Activated naive CD4-positive, alpha-beta T cell treated with anti-CD3 and anti-CD28 coated beads for 36 hours (primary cell): ENCODE measurements around the gene EDRF1. TPM values are rescaled to one million over a fixed set of nuclear protein-coding genes. Genes with fewer than 3 reads are reported as not detected.

Source experiments
- CTCF ChIA-PET: fragments of 350-600 bp; sonication (Branson Sonifier 250); formaldehyde crosslinking; loops from one replicate; lab custom pipeline; 2021; ENCODE audit warnings: antibody characterized with exemption; lab: Charles Lee
- DNase-seq: peaks from one replicate; pipeline ENCODE4 v3.0.0-alpha.2; 2020
- H3K27ac Mint-ChIP-seq: one replicate; pipeline ENCODE4 v1.8.0; 2021; ENCODE audit warnings: mild to moderate bottlenecking, mixed read lengths
- H3K27me3 Mint-ChIP-seq: one replicate; pipeline ENCODE4 v1.8.0; 2021; ENCODE audit warnings: low read depth, mixed read lengths
- H3K36me3 Mint-ChIP-seq: one replicate; pipeline ENCODE4 v1.8.0; 2021; ENCODE audit warnings: low read depth, mixed read lengths
- H3K4me1 Mint-ChIP-seq: one replicate; pipeline ENCODE4 v1.8.0; 2021; ENCODE audit warnings: low read depth, mixed read lengths
- H3K4me3 Mint-ChIP-seq: one replicate; pipeline ENCODE4 v1.8.0; 2021; ENCODE audit warnings: mild to moderate bottlenecking, moderate library complexity, mixed read lengths
- H3K9me3 Mint-ChIP-seq: one replicate; pipeline ENCODE4 v1.8.0; 2021; ENCODE audit warnings: mixed read lengths
- intact Hi-C: fragments of 100-400 bp; cut with micrococcal nuclease; formaldehyde crosslinking; loops from one replicate; pipeline ENCODE4 v1.15.1; 2023
- total RNA-seq, 2 experiments: library from RNA; stranded (reverse); gene quantifications; one replicate each; pipeline ENCODE4 v1.2.3, GENCODE V29; 2021

The EDRF1 gene
- total RNA-seq, 2 experiments from 2014 or later = 24.0 to 25.0 TPM

DNA sequence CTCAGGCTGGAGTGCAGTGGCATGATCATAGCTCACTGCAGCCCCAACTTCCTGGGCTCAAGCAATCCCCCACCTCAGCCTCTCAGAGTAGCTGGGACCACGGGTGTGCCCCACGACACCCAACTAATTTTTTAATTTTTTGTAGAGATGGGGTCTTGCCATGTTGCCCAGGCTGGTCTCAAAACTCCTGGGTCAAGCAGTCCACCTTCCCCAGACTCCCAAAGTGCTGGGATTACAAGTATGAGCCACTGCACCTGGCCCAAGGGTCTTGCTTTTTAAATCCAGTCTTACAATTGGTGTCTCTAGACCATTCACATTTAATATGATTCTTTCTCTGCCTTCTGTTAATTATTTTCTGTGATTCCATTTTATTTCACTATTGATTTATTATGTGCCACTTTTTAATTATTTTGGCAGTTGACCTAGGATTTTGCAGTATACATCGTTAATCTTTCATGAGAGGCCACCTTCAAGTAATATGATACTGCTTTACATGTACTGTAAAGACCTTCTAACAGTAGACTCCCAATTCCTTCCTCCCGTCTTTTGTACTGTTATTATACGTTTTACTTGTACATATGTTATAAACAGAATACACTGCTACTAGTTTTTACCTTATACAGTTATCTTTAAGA is 37.5 kb downstream of the EDRF1 start:
- Mint-ChIP-seq H3K27ac (no peak overlapping the region), H3K27me3 (no peaks in the 10 kb centered on the region), H3K4me3 (no peak overlapping the region), H3K9me3 (no peaks in the 10 kb centered on the region), H3K36me3 (peaks cover 50% of the 10 kb centered on the region), H3K4me1 (peaks cover 2% of the 10 kb centered on the region)
- intact Hi-C loops = no loop called here
- CTCF ChIA-PET = no interaction called here
- DNase-seq = no peak

DNA sequence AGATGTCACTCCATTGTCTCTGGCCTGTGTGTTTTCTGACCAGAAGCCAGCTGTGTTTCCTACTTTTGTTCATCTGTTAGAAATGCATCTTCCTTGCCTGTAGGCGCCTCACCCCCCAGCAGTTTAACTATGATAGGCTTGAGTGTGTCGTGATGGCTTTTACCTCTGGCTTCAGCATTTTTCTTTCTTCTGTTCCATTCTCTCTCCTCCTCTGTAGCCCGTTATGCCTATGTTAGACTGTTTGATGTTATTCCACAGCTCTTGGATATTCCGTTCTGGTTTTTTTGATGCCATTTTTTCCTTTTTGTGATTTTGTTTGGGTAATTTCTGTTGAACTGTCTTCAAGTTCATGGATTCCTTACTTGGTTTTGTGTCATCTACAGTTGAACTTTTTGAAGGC is 38.2 kb downstream of the EDRF1 start:
- Mint-ChIP-seq H3K27ac (no peak overlapping the region), H3K9me3 (no peaks in the 10 kb centered on the region), H3K27me3 (no peaks in the 10 kb centered on the region), H3K4me1 (peaks cover 2% of the 10 kb centered on the region), H3K36me3 (peaks cover 46% of the 10 kb centered on the region), H3K4me3 (no peak overlapping the region)
- DNase-seq = no peak
- intact Hi-C loops = no loop called here
- CTCF ChIA-PET = interaction anchor here (0.5 kb wide), 1 partner anchor 104 kb away, joined by 5 read pairs; no protein-coding TSS in a partner anchor

DNA sequence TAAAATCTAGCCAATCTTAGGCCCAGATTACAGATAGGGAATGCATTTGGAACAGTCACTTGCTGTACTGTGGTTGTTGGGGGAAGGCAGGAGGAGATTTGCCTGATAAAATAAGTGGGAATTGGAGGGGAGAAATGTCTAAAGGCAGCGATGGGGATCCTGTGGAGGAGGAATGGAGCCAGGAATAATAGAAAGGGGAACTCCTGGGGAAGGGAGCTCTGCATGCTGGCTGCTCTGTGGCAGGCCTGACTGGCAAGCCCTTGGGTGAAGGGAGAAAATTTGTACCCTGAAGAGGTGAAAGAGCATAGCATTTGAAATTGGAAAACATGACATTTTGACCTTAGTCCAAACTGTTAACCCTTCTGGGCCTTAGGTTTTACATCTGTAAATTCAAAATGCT is 42.5 kb downstream of the EDRF1 start:
- Mint-ChIP-seq H3K27me3 (no peaks in the 10 kb centered on the region), H3K27ac (no peak overlapping the region), H3K4me1 (no peaks in the 10 kb centered on the region), H3K9me3 (no peaks in the 10 kb centered on the region), H3K4me3 (no peak overlapping the region), H3K36me3 (peaks cover 44% of the 10 kb centered on the region)
- no peak for DNase-seq
- CTCF ChIA-PET = no interaction called here
- intact Hi-C loops = no loop called here

DNA sequence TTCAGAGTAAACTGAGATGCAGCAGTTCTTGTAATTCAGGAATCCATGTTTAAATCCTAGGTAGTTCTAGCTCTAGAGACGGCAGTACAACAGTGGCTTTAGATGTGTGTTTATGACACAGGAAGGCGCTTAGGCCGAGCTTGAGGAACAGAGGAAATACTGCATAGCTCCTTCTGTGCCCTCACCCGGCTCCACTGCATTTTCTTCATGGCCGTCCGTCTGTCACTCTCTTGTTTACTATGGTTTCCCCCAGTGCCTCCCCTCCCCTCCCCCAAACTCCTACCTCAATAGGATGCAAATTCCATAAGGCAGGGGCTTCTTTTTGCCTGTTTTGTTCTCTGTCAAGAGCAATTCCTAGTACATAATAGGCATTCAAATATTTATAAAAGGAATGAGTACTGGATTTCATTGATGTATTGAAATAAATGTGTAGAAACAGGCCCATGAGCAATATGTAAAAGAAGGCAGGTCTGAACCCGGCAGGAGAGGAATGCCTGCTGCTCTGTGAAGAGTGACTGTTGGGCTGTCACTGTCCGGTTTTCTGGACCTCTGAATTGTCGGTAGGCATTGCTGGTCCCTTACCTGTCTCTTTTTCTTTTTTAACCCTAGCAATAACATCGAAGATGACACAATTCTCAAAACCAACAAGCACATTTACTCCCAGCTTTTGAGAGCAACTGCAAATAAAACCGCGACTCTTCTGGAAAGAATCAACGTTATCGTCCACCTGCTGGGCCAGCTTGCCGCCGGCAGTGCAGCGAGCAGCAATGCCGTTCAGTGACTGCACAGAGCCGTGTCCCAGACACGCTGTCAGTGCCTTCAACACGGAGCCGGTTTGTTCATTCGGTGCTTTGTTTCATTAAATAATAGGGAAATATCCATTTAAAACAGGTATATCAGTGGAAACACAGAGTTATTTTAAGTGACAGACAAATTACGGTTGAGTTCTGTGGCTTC is 43.5 kb downstream of the EDRF1 start:
- peaks cover 40% of the 10 kb centered on the region for H3K36me3 Mint-ChIP-seq
- no peaks in the 10 kb centered on the region for H3K4me1 Mint-ChIP-seq
- no peak for DNase-seq
- H3K27ac Mint-ChIP-seq = no peak overlapping the region
- H3K4me3 Mint-ChIP-seq = no peak overlapping the region
- H3K9me3 Mint-ChIP-seq = no peaks in the 10 kb centered on the region
- CTCF ChIA-PET = no interaction called here
- no peaks in the 10 kb centered on the region for H3K27me3 Mint-ChIP-seq
- intact Hi-C loops = no loop called here

DNA sequence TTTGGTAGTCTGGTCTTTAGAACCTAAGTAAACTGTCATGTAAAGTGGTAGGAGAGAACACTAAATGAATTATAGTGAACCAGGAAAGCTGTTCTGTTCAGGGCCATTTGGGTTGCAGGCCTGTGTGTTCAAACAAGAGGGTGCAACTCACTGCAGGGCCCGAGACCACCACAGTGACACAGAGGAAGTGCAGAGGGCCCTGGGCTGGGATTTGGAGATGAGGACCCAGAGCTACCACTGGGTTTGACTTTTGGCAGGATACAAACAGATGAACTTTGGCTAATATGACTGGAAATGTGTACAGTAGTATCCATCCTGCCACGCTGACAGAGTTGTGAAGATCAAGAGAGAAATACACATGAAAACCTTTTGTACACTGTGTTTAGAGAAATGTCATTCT is 46.3 kb downstream of the EDRF1 start:
- Mint-ChIP-seq H3K4me1 (no peaks in the 10 kb centered on the region), H3K4me3 (no peak overlapping the region), H3K9me3 (no peaks in the 10 kb centered on the region), H3K36me3 (peaks cover 25% of the 10 kb centered on the region), H3K27ac (no peak overlapping the region), H3K27me3 (no peaks in the 10 kb centered on the region)
- intact Hi-C loops = no loop called here
- CTCF ChIA-PET = no interaction called here
- no peak for DNase-seq

DNA sequence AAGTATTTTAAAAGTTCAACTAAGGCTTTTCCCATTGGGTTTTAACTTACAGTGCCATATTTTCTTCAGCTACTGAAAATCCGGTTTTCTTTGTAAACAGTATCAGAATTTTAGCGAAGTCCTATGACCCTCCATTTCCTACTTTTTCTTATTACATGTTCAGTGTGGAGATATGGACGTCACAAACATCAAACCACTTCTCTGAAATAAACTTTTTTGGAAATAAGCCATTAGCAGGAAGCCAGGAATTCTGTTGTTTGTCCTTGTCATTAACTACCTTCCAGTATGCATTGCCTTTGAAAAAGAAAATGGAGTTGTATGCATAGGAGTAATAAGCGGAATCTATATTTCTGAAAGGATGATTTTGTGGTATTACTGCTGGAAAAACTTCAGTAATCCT is 47.0 kb downstream of the EDRF1 start:
- intact Hi-C loops = no loop called here
- no peak for DNase-seq
- no peaks in the 10 kb centered on the region for H3K27me3 Mint-ChIP-seq
- CTCF ChIA-PET = no interaction called here
- no peaks in the 10 kb centered on the region for H3K9me3 Mint-ChIP-seq
- no peaks in the 10 kb centered on the region for H3K4me1 Mint-ChIP-seq
- H3K27ac Mint-ChIP-seq = no peak overlapping the region
- H3K36me3 Mint-ChIP-seq = peaks cover 25% of the 10 kb centered on the region
- no peak overlapping the region for H3K4me3 Mint-ChIP-seq

DNA sequence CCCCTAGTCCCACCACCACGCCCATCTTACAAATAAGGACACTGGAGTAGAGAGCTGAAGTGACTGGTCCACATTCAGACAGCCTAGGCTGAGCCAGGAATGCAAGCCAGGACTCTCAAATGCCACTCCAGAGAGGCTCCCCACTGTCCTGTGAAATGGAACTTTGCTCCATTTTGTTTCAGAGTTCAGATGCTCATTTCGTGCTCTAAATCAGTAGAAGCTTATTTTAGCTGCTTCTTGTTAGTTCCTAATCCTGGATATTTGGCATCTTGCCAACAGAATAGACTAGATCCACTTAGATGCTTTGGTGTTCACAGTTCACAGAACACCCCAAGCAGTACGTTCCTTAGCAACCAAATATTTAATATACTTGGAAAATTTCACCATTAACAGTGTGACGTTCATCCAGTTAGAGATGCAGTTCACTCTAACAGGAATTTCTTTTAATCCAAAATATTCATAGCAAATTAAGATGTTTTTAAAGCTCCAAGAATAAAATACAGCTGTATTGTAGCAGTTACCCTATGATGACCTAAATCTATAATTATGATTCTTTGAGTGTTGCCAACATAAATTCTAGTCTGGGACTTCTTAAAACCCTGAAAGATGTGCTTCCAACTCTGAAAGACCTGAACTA is 48.8 kb downstream of the EDRF1 start:
- peaks cover 21% of the 10 kb centered on the region for H3K36me3 Mint-ChIP-seq
- no peaks in the 10 kb centered on the region for H3K9me3 Mint-ChIP-seq
- H3K4me3 Mint-ChIP-seq = no peak overlapping the region
- no peak for DNase-seq
- H3K4me1 Mint-ChIP-seq = no peaks in the 10 kb centered on the region
- intact Hi-C loops = no loop called here
- no peak overlapping the region for H3K27ac Mint-ChIP-seq
- no peaks in the 10 kb centered on the region for H3K27me3 Mint-ChIP-seq
- CTCF ChIA-PET = no interaction called here

DNA sequence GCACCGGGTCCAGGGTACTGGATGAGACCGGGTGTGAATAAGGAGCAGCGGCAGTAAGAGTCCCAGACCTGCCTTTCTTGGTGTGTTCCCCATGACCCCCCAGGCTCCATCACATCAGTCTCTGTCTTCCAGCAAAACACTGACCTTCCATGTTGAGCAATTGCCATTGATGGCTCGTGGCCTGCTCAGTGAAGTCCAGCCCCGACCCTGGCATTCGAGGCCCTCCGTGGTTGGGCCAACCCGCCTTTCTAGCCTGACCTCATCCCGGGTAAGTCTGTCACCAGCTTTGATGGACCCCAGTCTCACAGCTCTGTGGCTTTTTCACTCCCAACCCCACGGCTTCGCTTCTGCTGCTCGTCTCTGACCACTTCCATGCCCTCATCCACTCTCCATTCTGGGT is 49.7 kb downstream of the EDRF1 start:
- Mint-ChIP-seq H3K4me3 (no peak overlapping the region), H3K27me3 (no peaks in the 10 kb centered on the region), H3K4me1 (no peaks in the 10 kb centered on the region), H3K36me3 (peaks cover 17% of the 10 kb centered on the region), H3K9me3 (no peaks in the 10 kb centered on the region), H3K27ac (no peak overlapping the region)
- no peak for DNase-seq
- CTCF ChIA-PET = no interaction called here
- intact Hi-C loops = no loop called here

DNA sequence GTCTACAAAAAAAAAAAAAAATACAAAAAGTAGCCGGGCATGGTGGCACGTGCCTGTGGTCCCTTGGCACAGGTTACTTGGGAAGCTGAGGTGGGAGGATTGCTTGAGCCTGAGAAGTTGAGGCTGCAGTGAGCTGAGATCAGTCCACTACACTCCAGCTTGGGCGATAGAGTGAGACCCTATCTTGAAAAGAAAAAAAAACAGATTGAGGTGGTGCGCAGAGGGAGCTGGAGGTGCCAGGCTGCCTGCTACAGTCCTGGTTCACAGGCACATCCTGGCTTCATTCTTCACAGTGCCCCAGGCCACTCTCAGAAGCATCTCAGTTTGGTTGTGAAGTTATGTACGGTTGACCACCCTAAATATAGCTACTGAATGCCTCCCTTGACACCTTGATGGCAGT is 51.3 kb downstream of the EDRF1 start:
- intact Hi-C loops = no loop called here
- Mint-ChIP-seq H3K36me3 (peaks cover 4% of the 10 kb centered on the region), H3K27ac (no peak overlapping the region), H3K27me3 (peaks cover 2% of the 10 kb centered on the region), H3K9me3 (no peaks in the 10 kb centered on the region), H3K4me1 (no peaks in the 10 kb centered on the region), H3K4me3 (no peak overlapping the region)
- DNase-seq = no peak
- CTCF ChIA-PET = no interaction called here

DNA sequence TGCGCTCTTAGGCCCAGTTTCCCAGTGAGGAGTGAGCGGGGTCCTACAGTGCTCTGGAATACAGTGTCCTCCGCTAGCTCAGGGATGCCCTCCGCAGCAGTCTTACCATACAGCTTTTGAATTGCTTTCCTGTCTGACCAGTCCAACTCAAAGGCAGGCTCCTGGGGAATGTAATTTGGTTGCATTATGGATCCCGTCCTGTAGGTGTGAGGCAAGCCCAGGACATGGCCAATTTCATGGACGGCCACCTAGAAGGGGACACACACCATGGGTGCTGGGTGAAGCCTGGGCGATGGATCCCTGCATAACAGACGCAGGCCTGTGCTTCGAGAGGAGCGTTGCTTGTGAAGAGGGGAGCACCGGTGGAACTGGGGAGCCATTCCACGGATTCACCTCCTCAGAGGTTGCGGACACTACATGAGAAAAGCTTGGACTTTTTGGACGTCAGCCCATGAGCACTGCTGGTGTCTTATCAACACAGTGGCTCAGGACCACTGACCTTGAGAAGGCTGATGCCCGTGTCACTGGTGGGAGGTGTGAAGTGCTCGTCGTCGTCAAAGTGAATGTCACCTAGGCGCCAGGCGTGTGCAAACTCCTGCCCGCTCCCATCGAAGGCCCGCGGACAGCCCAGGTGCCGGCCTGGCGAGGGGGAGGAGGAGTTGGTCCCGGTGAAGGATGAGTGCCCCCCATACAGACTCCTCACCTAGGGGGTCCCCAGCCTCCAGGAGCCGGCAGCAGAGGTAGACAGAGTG is 52.8 kb downstream of the EDRF1 start:
- DNase-seq = no peak
- H3K4me1 Mint-ChIP-seq = no peaks in the 10 kb centered on the region
- peaks cover 2% of the 10 kb centered on the region for H3K36me3 Mint-ChIP-seq
- intact Hi-C loops = no loop called here
- peaks cover 2% of the 10 kb centered on the region for H3K27me3 Mint-ChIP-seq
- no peak overlapping the region for H3K27ac Mint-ChIP-seq
- no peaks in the 10 kb centered on the region for H3K9me3 Mint-ChIP-seq
- no peak overlapping the region for H3K4me3 Mint-ChIP-seq
- CTCF ChIA-PET = no interaction called here

DNA sequence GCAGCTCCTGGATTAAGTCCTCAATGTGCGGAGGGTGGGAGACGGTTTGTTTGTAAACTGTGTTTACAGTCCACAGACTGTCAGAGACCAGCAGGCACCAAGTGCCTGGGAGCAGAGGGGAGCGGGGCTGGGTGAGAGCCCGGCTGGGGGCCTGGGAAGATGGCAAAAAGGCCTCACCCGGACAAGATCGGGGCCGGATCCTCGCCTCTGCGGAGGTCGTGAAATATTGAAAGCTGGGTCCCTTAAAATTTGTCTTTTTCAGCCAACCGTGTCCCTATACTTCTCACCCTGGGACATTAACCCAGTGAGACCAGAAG is 53.3 kb downstream of the EDRF1 start:
- Mint-ChIP-seq H3K9me3 (no peaks in the 10 kb centered on the region), H3K27me3 (peaks cover 2% of the 10 kb centered on the region), H3K36me3 (peaks cover 2% of the 10 kb centered on the region), H3K4me1 (no peaks in the 10 kb centered on the region), H3K27ac (no peak overlapping the region), H3K4me3 (no peak overlapping the region)
- intact Hi-C loops = no loop called here
- DNase-seq = no peak
- CTCF ChIA-PET = no interaction called here
